OCI-LY3 (cell line): ENCODE data around the gene MARCHF3.

Source experiments
- H2AFZ ChIP-seq: fragments of 200-600, 300-600 bp; shearing (Covaris generic); 2 replicates; pipeline ENCODE4 v1.6.0; 2014; ENCODE audit warnings: antibody characterized with exemption, low read depth, low read length
- H3K27ac ChIP-seq: fragments of 200-600, 300-600 bp; sonication (generic); 2 replicates; pipeline ENCODE4 v1.5.1; 2014; ENCODE audit warnings: mild to moderate bottlenecking, low read length, moderate library complexity, mixed read lengths
- H3K27me3 ChIP-seq: fragments of 200-600, 300-600 bp; sonication (generic); 2 replicates; pipeline ENCODE4 v1.6.1; 2014; ENCODE audit warnings: low read depth, low read length, mixed read lengths
- H3K36me3 ChIP-seq: fragments of 200-600, 300-600 bp; sonication (generic); replicated peaks from 2 replicates; pipeline ENCODE3; 2014; ENCODE audit warnings: low read depth, low read length, mixed read lengths
- H3K4me1 ChIP-seq: fragments of 300-600, 200-600 bp; sonication (generic); 2 replicates; pipeline ENCODE4 v1.6.1; 2014; ENCODE audit warnings: low read length, mixed read lengths
- H3K4me2 ChIP-seq: fragments of 200-600, 300-600 bp; sonication (generic); 2 replicates; pipeline ENCODE4 v1.6.1; 2014; ENCODE audit warnings: low read length, mixed read lengths
- H3K4me3 ChIP-seq: fragments of 300-600, 200-600 bp; sonication (generic); 2 replicates; pipeline ENCODE4 v1.5.1; 2014; ENCODE audit warnings: antibody characterized with exemption, mild to moderate bottlenecking, low read length, moderate library complexity
- H3K79me2 ChIP-seq: fragments of 300-600, 200-600 bp; shearing (Covaris generic); 2 replicates; pipeline ENCODE4 v1.6.1; 2014; ENCODE audit warnings: mild to moderate bottlenecking, low read length, mixed read lengths
- H3K9ac ChIP-seq: fragments of 300-600, 200-600 bp; shearing (Covaris generic); 2 replicates; pipeline ENCODE4 v1.6.0; 2014; ENCODE audit warnings: mild to moderate bottlenecking, low read length, moderate library complexity
- H3K9me3 ChIP-seq: fragments of 200-600, 300-600 bp; shearing (Covaris generic); 2 replicates; pipeline ENCODE4 v1.6.1; 2014; ENCODE audit warnings: low read length, mixed read lengths; ENCODE audit not compliant: insufficient read depth
- H4K20me1 ChIP-seq: fragments of 200-600, 300-600 bp; sonication (generic); 2 replicates; pipeline ENCODE4 v1.6.1; 2016; ENCODE audit warnings: low read length, mixed read lengths; ENCODE audit not compliant: insufficient read depth
- EZH2phosphoT487 ChIP-seq: fragments of 200-600 bp; shearing (Covaris generic); IDR thresholded peaks from 2 replicates; pipeline ENCODE4 v1.6.1; 2018; ENCODE audit warnings: antibody characterized with exemption, mixed run types, low read depth
- TF ChIP-seq, protein P1 (sequence below): fragments of 200-600, 300-600 bp; sonication (generic); IDR thresholded peaks from 2 replicates; pipeline ENCODE4 v1.5.1; 2014; ENCODE audit warnings: antibody characterized with exemption, low read length, low read depth

MARCHF3 gene

DNA sequence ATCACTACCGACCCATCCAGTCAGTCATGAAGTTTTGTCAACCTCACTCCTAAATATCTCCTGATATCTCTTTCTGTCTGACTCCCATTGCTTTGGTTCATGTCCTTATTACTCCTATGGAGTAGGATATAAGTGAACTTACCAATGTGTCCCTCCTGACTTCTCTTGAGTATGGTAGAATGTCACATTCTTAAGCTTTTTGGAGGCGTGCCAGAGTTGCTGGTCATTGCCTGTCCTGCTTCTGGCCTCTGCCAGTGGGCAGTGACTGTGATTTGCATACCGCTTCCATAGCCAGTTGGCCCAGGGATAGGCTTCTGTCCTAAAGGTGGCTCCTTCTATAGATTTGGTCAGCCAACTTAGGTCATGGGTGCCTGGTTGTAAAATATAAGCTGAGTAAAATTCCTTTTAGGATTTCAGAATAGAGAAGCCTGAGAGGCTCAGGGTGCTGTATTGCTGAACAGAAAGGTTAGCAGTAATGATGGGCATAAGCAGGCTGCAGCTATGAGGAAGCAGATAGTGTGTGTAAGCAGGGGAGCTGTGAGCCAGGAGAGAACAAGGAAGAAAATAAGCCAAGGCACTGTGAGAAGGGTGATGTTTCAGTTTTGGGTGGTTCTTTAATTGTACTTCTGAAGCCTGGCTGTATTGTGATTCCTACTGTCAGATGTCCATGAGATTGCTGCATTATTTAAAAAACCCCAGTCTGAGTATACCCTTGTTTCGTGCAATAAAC lies 16.1 kb upstream of the MARCHF3 start:
- H3K79me2 ChIP-seq, result no peaks in the 10 kb centered on the region
- H3K36me3 ChIP-seq, result no peaks in the 10 kb centered on the region
- H3K4me2 ChIP-seq, result no peak overlapping the region
- no peak overlapping the region for H3K4me3 ChIP-seq
- peaks cover 5% of the 10 kb centered on the region for H3K4me1 ChIP-seq
- H3K27me3 ChIP-seq, result no peaks in the 10 kb centered on the region
- no peaks in the 10 kb centered on the region for H3K9me3 ChIP-seq
- no peaks in the 10 kb centered on the region for H4K20me1 ChIP-seq
- TF ChIP-seq, protein P1, sequence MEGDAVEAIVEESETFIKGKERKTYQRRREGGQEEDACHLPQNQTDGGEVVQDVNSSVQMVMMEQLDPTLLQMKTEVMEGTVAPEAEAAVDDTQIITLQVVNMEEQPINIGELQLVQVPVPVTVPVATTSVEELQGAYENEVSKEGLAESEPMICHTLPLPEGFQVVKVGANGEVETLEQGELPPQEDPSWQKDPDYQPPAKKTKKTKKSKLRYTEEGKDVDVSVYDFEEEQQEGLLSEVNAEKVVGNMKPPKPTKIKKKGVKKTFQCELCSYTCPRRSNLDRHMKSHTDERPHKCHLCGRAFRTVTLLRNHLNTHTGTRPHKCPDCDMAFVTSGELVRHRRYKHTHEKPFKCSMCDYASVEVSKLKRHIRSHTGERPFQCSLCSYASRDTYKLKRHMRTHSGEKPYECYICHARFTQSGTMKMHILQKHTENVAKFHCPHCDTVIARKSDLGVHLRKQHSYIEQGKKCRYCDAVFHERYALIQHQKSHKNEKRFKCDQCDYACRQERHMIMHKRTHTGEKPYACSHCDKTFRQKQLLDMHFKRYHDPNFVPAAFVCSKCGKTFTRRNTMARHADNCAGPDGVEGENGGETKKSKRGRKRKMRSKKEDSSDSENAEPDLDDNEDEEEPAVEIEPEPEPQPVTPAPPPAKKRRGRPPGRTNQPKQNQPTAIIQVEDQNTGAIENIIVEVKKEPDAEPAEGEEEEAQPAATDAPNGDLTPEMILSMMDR, result no peak
- no peak for TF ChIP-seq EZH2phosphoT487
- no peak overlapping the region for H3K27ac ChIP-seq
- no peak overlapping the region for H3K9ac ChIP-seq
- no peak overlapping the region for H2AFZ ChIP-seq

DNA sequence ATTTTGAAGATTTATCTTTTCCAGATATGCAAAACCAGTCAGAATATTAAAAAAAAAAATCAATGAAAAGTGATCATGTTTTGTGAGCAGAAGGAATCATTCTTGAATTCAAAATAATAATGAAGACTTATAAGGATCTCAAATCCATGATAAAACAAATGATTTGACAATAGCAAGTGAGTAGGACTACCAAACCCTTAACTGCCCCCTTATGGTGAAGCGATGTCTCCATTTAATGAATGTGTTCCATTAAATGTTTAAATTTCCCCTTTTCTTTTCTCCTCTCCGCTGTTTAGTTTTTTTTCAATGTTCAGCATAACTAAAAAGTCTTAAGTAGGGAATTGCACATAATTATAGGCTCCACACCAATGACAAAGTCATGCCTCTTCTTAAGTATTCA lies 12.2 kb upstream of the MARCHF3 start:
- no peaks in the 10 kb centered on the region for H3K79me2 ChIP-seq
- peaks cover 7% of the 10 kb centered on the region for H3K4me1 ChIP-seq
- H3K27me3 ChIP-seq, result no peaks in the 10 kb centered on the region
- no peaks in the 10 kb centered on the region for H3K36me3 ChIP-seq
- H3K9me3 ChIP-seq, result no peaks in the 10 kb centered on the region
- H4K20me1 ChIP-seq, result no peaks in the 10 kb centered on the region
- no peak overlapping the region for H3K4me2 ChIP-seq
- TF ChIP-seq, protein P1, result peak; percentile 22
- TF ChIP-seq EZH2phosphoT487, result no peak
- H3K9ac ChIP-seq, result no peak overlapping the region
- H3K4me3 ChIP-seq, result no peak overlapping the region
- H3K27ac ChIP-seq, result no peak overlapping the region
- no peak overlapping the region for H2AFZ ChIP-seq

DNA sequence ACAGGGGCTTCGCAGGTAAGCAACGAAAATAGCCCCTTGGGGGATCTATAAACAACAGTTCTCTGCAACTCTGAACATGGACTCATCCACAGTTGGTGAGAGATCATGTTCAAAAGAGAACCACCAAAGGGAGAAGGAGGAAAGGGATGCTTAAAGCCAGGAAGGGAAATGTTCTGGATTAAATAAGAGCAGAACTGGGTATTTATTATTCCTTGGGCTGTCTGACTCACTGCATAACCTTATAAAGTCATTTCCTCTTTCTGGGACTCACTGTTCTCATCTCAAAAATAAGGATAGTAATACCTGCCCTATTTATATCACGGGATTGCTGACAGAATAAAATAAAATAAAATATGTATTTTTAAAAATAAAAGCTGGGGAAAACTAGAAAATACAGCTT lies 11.2 kb upstream of the MARCHF3 start:
- no peaks in the 10 kb centered on the region for H3K27me3 ChIP-seq
- no peaks in the 10 kb centered on the region for H4K20me1 ChIP-seq
- peaks cover 7% of the 10 kb centered on the region for H3K4me1 ChIP-seq
- TF ChIP-seq EZH2phosphoT487, result no peak
- TF ChIP-seq, protein P1, result no peak
- H3K79me2 ChIP-seq, result no peaks in the 10 kb centered on the region
- H3K4me2 ChIP-seq, result no peak overlapping the region
- H3K9me3 ChIP-seq, result no peaks in the 10 kb centered on the region
- no peak overlapping the region for H3K4me3 ChIP-seq
- H2AFZ ChIP-seq, result no peak overlapping the region
- no peak overlapping the region for H3K9ac ChIP-seq
- no peak overlapping the region for H3K27ac ChIP-seq
- no peaks in the 10 kb centered on the region for H3K36me3 ChIP-seq

DNA sequence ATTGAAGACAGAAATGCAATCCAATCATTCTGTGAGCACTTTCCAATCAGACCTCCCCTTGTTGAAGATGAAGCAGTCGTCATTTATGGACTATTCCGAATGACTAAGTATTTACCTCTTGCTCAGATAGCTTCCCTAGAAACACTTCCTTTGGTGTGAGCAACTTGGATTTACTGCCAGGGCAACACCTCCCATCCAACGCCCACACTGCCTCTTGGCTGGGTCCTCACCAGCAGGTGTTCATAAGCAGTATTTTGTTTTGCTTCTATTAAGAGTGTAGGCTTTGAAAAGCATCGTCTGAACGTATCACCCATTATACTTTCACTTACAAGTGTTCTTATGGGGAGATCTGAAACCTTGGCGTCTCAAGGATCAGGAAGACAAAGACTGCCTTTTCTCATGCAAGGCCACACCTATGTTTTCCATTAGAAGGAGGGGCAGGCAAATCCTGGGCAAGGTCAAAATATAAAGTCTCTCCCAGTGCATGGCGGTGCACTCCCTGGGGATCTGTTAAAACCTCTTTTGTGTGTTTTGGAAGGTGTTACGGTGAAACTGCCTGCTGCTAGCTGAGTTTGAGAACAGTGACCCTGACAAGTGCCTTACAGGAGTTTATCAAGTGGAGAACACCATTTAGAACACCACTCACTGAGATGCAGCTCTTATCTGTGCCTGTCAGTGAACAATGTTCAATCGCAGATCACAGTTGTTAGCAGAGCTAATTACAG lies 10.6 kb upstream of the MARCHF3 start:
- no peaks in the 10 kb centered on the region for H3K79me2 ChIP-seq
- H2AFZ ChIP-seq, result no peak overlapping the region
- no peak overlapping the region for H3K4me3 ChIP-seq
- H4K20me1 ChIP-seq, result no peaks in the 10 kb centered on the region
- H3K9ac ChIP-seq, result no peak overlapping the region
- H3K27me3 ChIP-seq, result no peaks in the 10 kb centered on the region
- peaks cover 7% of the 10 kb centered on the region for H3K4me1 ChIP-seq
- TF ChIP-seq, protein P1, result no peak
- no peak for TF ChIP-seq EZH2phosphoT487
- no peak overlapping the region for H3K4me2 ChIP-seq
- no peak overlapping the region for H3K27ac ChIP-seq
- no peaks in the 10 kb centered on the region for H3K36me3 ChIP-seq
- no peaks in the 10 kb centered on the region for H3K9me3 ChIP-seq
